Activated gamma-delta T cell treated with Interleukin-2 at 50 U/mL for 16 hours (primary cell): ENCODE measurements around the gene TSPAN13.

Experiments
- DNase-seq: peaks from one replicate; pipeline ENCODE4 v3.0.0-alpha.2; 2020

Gene TSPAN13

DNA sequence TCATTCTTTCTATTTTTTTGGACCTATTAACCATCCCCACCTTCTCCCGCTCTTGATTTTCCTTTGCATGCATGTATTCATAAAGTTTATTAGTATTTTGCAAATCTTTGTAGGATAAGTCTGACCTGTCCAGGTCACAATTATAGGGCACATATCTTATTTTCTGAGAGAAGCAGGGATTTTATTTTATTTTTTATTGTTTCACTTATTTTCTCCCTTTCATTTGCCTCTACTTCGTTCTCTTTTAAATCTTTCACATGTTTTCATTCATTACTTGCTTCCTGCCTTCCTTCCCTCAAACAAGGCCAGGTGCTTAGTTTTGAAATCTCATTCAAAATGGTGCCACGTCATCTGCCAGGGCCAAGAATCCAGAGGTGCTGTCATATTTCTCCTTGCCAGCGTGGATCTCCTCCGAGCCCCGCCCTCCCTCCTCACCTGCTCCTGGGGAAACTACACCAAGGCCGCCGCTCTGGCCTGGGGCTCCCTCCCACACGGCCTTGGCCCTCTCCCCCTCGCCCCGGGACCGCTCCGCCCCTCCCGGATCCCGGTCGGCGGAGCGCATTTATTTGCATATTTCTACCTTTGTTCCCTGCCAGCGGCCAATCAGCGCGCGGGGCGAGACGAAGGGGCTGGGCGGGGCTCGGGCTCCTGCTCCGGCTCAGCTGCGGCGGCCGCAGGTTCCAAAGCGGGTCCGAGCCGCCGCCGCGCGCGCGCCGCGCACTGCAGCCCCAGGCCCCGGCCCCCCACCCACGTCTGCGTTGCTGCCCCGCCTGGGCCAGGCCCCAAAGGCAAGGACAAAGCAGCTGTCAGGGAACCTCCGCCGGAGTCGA, at the start of gene TSPAN13:
Gene TSPAN13 (plus strand): TSS at position 654 of the 830 bp plus-strand sequence. CDS start 213 bp downstream, outside the sequence.
- peak; percentile 15 for DNase-seq

GRCh38 chr7:16708511-16708910, 45.0 kb upstream of the TSPAN13 start:
- DNase-seq = no peak

DNA sequence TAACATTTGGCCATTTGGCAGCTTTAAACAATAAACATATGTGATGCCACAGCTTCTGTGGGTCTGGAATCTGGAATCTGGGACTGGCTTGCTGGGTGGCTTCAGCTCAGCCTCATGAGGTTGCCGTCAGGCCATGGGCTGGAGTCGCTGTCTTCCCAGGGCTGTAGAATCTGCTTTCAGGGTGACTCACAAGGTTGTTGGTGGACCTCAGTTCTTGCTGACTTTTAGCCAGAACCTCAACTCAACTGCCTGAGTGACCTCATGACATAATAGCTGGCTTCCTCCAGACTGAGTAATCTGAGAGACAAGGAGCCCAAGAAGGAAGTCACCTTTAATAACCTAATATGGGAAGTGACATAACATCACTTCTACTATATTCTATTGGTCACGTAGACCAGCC, 44.6 kb upstream of the TSPAN13 start:
- DNase-seq = no peak

GRCh38 chr7:16710651-16711050, 42.9 kb upstream of the TSPAN13 start:
- DNase-seq = no peak

DNA sequence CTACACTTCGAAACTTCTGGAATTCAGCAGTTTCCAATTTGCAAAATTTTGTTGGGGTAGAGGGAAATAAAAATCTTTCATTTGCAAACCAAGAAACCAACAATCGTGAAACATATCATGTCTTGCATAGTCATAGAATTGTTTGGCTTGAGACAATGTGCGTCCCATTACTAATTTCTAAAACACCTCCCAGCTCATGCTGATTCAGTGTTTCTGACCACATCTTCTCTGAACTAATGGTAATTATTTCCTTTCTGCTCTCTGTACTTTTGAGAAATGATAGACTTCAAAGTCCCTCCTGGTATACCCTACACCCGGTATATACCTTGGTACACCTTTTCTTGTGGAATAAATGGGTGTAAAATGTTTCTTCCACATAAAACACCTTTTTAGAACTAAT, 41.8 kb upstream of the TSPAN13 start:
- no peak for DNase-seq

DNA sequence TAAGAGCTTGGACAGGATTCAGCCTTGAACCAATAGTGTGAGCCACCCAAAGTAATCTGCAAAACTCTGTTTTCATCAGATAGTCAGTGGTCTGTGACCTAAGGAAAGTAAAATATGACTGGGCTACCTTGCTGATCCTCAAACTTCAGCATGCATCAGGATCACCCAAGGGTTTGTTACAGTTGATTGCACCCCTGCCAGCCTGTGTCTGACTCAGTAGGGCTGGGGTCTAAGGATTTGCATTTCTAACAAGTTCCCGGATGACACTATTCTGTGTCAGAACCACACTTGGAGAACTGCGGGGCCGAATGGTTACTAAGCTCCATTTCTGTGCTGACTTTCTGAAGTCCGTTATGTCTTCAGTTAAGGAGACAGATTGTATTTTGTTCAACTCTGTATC, 40.6 kb upstream of the TSPAN13 start:
- no peak for DNase-seq

GRCh38 chr7:16715928-16716327, 37.6 kb upstream of the TSPAN13 start:
- DNase-seq = no peak

DNA sequence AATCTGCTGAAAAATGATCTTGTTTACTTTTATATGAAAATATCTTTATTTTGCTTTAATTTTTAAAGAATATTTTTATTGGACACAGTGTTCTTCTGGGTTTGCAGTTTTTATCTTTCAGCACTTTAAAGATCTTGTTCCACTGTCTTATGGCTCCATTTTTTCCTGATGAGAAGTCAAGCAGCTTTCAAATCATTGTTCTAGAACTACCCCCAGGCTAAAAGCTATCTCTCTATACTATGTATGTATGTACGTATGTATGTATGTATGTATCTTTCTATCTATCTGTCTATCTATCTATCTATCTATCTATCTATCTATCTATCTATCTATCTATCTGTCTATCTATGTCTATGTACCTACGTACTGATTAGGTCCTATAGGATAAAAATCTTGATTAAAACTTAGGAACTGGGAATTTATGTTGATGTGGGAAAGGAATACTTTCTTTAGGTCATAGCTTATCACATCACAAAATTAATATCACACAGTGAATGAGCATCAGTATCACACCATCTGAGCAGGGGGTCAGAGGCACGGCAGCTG, 35.4 kb upstream of the TSPAN13 start:
- no peak for DNase-seq

DNA sequence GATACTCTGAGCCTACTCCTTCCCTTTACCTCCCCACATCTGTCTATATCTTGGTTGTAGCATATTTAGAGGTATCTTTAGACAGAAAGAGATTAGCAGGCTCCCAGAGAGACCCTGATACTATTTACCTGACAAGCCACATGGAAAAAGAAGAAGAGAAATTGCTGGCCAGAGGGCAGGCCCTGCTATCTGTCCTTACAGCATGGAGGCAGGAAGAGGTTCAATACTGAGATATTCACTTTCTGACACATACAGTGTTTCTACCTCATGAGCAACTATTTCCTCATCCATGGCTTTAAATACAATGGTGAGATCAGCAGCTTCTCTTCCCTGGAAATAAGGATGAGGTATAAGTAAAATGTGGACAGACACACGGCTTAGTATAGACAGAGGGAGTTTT, 33.9 kb upstream of the TSPAN13 start:
- no peak for DNase-seq

DNA sequence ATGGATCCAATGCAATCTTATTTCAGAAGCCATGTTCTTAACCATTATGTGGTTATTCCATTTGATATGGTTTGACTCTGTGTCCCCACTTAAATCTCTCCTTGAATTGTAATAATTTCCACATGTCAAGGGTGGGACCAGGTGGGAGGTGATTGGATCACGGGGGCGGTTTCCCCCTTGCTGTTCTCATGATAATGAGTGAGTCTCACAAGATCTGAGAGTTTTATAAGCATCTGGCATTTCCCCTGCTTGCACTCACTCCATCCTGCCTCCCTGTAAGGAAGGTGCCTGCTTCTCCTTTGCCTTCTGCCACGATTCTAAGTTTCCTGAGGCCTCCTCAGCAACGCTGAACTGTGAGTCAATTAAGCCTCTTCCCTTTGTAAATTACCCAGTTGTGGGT, 32.0 kb upstream of the TSPAN13 start:
- DNase-seq = no peak

DNA sequence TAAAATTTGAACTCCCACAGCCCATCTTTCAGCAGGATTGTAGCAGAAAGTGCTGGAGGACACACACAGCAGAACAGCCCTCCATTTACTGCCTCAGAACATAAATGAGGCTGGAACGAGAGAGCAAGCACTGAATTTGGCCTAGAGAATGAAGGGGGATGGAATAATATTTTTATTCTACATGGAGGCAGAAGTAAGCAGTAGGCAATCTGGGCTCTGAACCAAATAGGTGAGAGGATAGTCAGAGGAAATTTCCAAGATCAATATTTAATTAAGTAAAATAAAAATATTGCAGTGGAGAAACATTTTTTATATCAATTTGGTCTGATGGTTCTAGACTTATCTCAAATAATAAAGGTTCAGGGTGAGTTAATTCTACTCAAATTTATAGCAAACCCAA, 29.2 kb upstream of the TSPAN13 start:
- no peak for DNase-seq

DNA sequence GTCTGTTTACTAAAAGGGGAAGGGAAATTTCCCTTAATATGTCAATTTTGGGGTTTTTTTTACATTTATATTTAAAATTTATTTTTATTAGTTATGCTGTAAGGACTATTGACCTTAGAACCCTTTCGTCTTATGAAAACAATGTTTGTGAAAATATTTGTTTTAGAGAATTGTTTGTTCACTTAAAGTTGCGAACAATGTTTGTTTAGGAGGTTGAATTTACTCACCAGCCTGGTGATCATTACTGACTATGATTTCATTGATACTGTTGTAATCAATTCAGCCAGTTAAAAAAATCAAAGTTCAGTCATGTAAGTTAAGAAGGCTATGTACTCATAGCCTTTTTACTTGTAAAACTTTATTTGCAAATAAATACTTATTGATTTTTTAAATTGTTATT, 27.4 kb upstream of the TSPAN13 start:
- no peak for DNase-seq

- DNase-seq = no peak
Measured at GRCh38 chr7:16727736-16728135, 25.8 kb upstream of the TSPAN13 start.

DNA sequence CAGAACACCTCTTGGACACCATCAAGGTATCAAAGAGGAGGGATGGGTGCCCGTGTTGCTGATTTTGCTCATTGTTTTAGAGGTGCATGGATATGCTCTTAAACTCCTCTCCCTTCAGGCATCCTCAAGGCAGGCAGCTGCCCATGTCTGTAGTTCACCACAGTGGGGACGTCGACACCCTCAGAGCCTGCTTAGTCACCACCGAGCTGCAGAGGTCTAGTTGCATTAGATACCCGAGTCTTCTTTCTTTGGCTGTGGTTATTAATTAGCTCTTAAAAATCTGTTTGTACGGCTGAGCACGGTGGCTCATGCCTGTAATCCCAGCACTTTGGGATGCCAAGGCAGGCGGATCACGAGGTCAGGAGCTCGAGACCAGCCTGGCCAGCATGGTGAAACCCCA, 24.7 kb upstream of the TSPAN13 start:
- no peak for DNase-seq

DNA sequence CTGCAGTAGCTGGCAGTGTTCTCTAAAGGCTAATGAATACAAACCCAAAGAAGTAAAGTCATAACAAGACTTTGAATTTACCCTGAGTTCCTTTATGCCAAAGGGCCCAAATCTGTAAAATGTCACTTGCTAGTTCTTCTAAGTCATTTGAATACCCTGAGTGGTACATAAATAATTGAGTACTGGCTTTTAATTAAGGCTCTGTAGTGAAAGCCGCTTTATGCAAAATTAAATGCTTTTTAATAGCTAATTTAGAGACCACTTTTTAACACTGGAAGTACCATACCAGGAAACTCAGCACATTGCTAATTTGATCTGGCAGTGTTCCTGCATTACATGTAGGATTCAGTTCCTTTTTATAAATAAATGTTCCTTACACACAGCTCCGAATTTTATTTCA, 24.0 kb upstream of the TSPAN13 start:
- no peak for DNase-seq

GRCh38 chr7:16730937-16731336, 22.6 kb upstream of the TSPAN13 start:
- no peak for DNase-seq

DNA sequence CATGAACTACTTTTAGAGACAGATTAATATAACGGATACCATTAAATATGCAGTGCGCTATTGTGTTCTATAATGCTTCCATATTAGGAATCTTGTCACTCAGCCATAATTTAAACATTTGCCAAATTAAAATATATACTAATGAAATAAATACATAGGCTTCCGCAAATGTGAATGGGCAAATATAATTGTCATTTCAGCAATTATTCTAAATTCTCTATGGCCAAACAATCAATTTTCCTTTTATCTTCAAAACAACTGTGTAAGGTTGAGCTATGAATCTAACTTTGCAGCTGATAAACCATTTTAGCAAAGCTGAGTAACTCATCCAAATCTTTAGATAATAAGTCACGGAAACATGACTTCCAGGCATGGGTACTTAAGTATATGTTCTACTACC, 20.7 kb upstream of the TSPAN13 start:
- no peak for DNase-seq

DNA sequence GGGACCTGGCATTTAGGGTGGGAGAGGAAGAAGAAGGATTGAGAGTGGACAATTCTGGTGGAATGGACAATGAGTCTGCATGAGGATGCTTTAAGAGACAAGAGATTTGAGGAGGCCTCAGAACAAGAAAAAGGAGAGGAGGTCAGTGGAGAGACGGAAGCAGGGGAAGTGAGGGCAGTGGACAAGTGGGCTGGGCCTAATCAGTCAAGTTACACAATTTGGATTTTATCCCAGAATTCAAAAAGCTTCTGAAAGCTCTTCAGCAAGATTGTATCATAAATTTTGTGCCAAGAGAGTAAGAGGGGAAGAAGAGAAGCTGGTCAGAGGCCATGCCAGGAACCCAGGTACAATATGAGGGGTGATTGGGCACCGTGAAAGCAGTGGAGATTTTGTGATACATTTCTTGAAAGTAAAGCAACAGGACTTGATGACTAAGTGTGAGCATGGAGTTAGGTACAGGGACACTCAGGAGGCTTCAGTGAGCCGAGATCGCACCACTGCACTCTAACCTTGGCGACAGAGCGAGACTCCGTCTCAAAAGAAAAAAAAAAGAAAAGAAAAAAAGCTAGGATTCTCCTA, 19.3 kb upstream of the TSPAN13 start:
- no peak for DNase-seq

- no peak for DNase-seq
Measured at GRCh38 chr7:16735020-16735419, 18.5 kb upstream of the TSPAN13 start.

DNA sequence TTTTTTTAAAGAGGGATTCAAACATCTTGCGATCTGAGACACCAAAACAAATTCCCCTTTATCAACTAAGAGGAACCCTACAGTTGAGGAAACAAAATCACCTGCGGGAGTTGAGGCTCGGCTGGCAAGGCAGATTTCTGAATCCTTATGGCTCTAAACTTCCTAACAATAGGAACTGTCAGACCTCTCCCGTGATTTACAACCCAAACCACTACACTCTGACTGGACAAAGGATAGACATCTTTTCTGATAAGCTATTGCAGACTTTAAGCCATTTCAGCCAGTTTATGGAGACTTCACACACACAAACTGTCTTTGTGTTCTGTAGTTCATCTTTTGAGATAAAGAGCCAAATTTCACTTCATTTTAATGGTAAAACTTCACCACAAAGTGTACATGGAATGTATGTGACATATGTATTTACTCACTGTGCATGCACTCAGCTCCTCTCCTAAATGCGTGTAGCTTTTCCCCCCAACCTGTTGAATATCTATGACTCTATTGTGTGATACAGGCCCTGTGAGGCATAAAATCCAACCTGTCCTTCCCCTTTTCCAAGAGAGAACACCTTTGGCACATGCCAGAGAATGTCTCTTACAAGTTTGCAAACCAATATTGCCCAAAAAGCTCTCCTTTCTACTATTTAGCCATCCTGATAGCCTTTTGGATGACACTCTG, 15.4 kb upstream of the TSPAN13 start:
- no peak for DNase-seq

- DNase-seq = no peak
Measured at GRCh38 chr7:16739863-16740622, 13.5 kb upstream of the TSPAN13 start.

GRCh38 chr7:16740623-16740953, 13.0 kb upstream of the TSPAN13 start:
- DNase-seq = no peak

GRCh38 chr7:16740996-16741395, 12.6 kb upstream of the TSPAN13 start:
- DNase-seq = no peak
